WERI-Rb-1 (cell line): ENCODE data around the gene NF1.

Experiments
- DNase-seq: peaks from one replicate; pipeline ENCODE4 v3.0.0-alpha.2; 2020
- H3K27ac ChIP-seq: fragments of 250-450 bp; sonication (Bioruptor Pico); 2 replicates; pipeline ENCODE4 v1.5.1; 2020; ENCODE audit warnings: mild to moderate bottlenecking, moderate library complexity
- H3K27me3 ChIP-seq: fragments of 250-450 bp; sonication (Bioruptor Pico); 2 replicates; pipeline ENCODE4 v1.5.1; 2021; ENCODE audit warnings: mild to moderate bottlenecking, low read depth, moderate library complexity; ENCODE audit not compliant: insufficient read depth, severe bottlenecking
- H3K36me3 ChIP-seq: fragments of 250-450 bp; sonication (Bioruptor Pico); 2 replicates; pipeline ENCODE4 v1.5.1; 2020; ENCODE audit warnings: mild to moderate bottlenecking, moderate library complexity
- H3K4me3 ChIP-seq: 2 replicates; pipeline ENCODE4 v1.5.1; 2011; ENCODE audit warnings: low read depth, mild to moderate bottlenecking, control low read depth, low read length
- H3K9me3 ChIP-seq: fragments of 250-450 bp; sonication (Bioruptor Pico); 2 replicates; pipeline ENCODE4 v1.5.1; 2021; ENCODE audit warnings: mild to moderate bottlenecking, moderate library complexity; ENCODE audit not compliant: severe bottlenecking
- TF ChIP-seq, protein P1 (sequence below): IDR thresholded peaks from 2 replicates; pipeline ENCODE4 v1.5.1; 2011; ENCODE audit warnings: low read depth, mild to moderate bottlenecking, control low read depth, inconsistent platforms, low read length

The NF1 gene

GRCh38 chr17:31318298-31318801 lies 223.6 kb downstream of the NF1 start:
- TF ChIP-seq, protein P1, sequence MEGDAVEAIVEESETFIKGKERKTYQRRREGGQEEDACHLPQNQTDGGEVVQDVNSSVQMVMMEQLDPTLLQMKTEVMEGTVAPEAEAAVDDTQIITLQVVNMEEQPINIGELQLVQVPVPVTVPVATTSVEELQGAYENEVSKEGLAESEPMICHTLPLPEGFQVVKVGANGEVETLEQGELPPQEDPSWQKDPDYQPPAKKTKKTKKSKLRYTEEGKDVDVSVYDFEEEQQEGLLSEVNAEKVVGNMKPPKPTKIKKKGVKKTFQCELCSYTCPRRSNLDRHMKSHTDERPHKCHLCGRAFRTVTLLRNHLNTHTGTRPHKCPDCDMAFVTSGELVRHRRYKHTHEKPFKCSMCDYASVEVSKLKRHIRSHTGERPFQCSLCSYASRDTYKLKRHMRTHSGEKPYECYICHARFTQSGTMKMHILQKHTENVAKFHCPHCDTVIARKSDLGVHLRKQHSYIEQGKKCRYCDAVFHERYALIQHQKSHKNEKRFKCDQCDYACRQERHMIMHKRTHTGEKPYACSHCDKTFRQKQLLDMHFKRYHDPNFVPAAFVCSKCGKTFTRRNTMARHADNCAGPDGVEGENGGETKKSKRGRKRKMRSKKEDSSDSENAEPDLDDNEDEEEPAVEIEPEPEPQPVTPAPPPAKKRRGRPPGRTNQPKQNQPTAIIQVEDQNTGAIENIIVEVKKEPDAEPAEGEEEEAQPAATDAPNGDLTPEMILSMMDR, result no peak
- Histone ChIP-seq H3K27ac (no peak overlapping the region), H3K27me3 (no peaks in the 10 kb centered on the region), H3K9me3 (no peaks in the 10 kb centered on the region), H3K4me3 (no peak overlapping the region), H3K36me3 (peaks cover 3% of the 10 kb centered on the region)
- no peak for DNase-seq

GRCh38 chr17:31318851-31319661 lies 224.3 kb downstream of the NF1 start:
- Histone ChIP-seq H3K27me3 (no peaks in the 10 kb centered on the region), H3K36me3 (peaks cover 3% of the 10 kb centered on the region), H3K27ac (no peak overlapping the region), H3K9me3 (no peaks in the 10 kb centered on the region), H3K4me3 (no peak overlapping the region)
- DNase-seq, result no peak
- TF ChIP-seq, protein P1, result no peak

GRCh38 chr17:31320241-31320640 lies 225.5 kb downstream of the NF1 start:
- Histone ChIP-seq H3K27me3 (no peaks in the 10 kb centered on the region), H3K27ac (no peak overlapping the region), H3K4me3 (no peak overlapping the region), H3K9me3 (no peaks in the 10 kb centered on the region), H3K36me3 (peaks cover 3% of the 10 kb centered on the region)
- TF ChIP-seq, protein P1, result no peak
- DNase-seq, result no peak

- DNase-seq, result no peak
- Histone ChIP-seq H3K9me3 (no peaks in the 10 kb centered on the region), H3K4me3 (no peak overlapping the region), H3K27ac (no peak overlapping the region), H3K27me3 (no peaks in the 10 kb centered on the region), H3K36me3 (peaks cover 5% of the 10 kb centered on the region)
- TF ChIP-seq, protein P1, result no peak
Measured at GRCh38 chr17:31320791-31321190, 226.0 kb downstream of the NF1 start.

DNA sequence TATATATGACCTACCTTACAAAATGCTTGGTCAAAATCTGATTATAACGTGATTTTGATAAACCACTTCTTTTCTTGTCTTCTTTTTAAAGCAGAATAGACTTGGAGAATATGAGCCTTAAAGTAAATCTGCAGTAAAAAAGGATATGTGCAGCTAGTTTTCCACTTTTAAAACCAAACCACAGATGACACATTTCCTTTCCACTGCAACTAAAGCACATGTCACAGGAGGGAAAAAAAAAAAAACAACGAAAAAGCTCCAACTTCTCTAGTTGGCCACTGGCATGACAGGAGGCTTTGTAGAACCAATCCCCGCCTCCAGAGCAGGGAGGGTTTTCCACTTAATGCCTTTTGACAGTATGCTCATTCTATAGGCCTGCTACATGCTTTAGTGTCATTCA lies 226.7 kb downstream of the NF1 start, which contains the start of gene EVI2A:
Gene EVI2A, minus strand, starts transcription at position 142 of the 400 bp plus-strand sequence. CDS start 2,609 bp downstream, outside the sequence.
- Histone ChIP-seq H3K9me3 (no peaks in the 10 kb centered on the region), H3K4me3 (no peak within 1 kb of the TSS), H3K27me3 (no peaks in the 10 kb centered on the region), H3K36me3 (peaks cover 11% of the 10 kb centered on the region), H3K27ac (no peak within 1 kb of the TSS)
- TF ChIP-seq, protein P1, result no peak
- DNase-seq, result no peak

GRCh38 chr17:31321966-31322365 lies 227.2 kb downstream of the NF1 start:
- no peak overlapping the region for H3K4me3 ChIP-seq

More at GRCh38 chr17:31321966-31322365, 227.2 kb downstream of the NF1 start:
- TF ChIP-seq, protein P1, result no peak
- H3K27me3 ChIP-seq, result no peaks in the 10 kb centered on the region
- no peaks in the 10 kb centered on the region for H3K9me3 ChIP-seq
- DNase-seq, result no peak
- H3K27ac ChIP-seq, result no peak overlapping the region
- H3K36me3 ChIP-seq, result peaks cover 15% of the 10 kb centered on the region
